SHP77 treated with DMSO at 0.1 percent for 48 hours (cell line): Measurements from ENCODE around the gene PKIG.
"Not testable (repeated sequence)": the region's sequence is repeated elsewhere in the genome, so short reads cannot be mapped to it uniquely, and the experiment has no call there.

ENCODE experiments used
- DNase-seq: peaks from one replicate; lab custom pipeline; 2025; lab: John Stamatoyannopoulos, UW

PKIG gene

GRCh38 chr20:44582311-44583025 lies at the start of gene PKIG:
TSS of gene PKIG (plus strand) at chr20:44582579. CDS start at chr20:44614557, 31,978 bp downstream.
- DNase-seq = no peak

GRCh38 chr20:44532981-44533331 lies 49.4 kb upstream of the PKIG start:
- no peak for DNase-seq

- no peak for DNase-seq
Measured at GRCh38 chr20:44533928-44534327, 48.5 kb upstream of the PKIG start.

- DNase-seq = no peak
Measured at GRCh38 chr20:44536175-44536574, 46.2 kb upstream of the PKIG start.

- DNase-seq = no peak
Measured at GRCh38 chr20:44537993-44538392, 44.4 kb upstream of the PKIG start.

- no peak for DNase-seq
Measured at GRCh38 chr20:44540834-44541233, 41.5 kb upstream of the PKIG start.

GRCh38 chr20:44541992-44542391 lies 40.4 kb upstream of the PKIG start:
- no peak for DNase-seq

GRCh38 chr20:44542890-44543289 lies 39.5 kb upstream of the PKIG start:
- no peak for DNase-seq

- DNase-seq = no peak
Measured at GRCh38 chr20:44543358-44543757, 39.0 kb upstream of the PKIG start.

- no peak for DNase-seq
Measured at GRCh38 chr20:44544263-44544662, 38.1 kb upstream of the PKIG start.

GRCh38 chr20:44547419-44547818 lies 35.0 kb upstream of the PKIG start:
- DNase-seq = no peak

- DNase-seq = no peak
Measured at GRCh38 chr20:44549123-44549522, 33.3 kb upstream of the PKIG start.

GRCh38 chr20:44552050-44552449 lies 30.3 kb upstream of the PKIG start:
- DNase-seq = no peak

- no peak for DNase-seq
Measured at GRCh38 chr20:44552568-44552949, 29.8 kb upstream of the PKIG start.

- DNase-seq = no peak
Measured at GRCh38 chr20:44552950-44553908, 29.1 kb upstream of the PKIG start.

- no peak for DNase-seq
Measured at GRCh38 chr20:44559302-44559701, 23.1 kb upstream of the PKIG start.

- DNase-seq = no peak
Measured at GRCh38 chr20:44560229-44560628, 22.1 kb upstream of the PKIG start.

GRCh38 chr20:44560818-44561217 lies 21.6 kb upstream of the PKIG start:
- DNase-seq = not testable (repeated sequence)

- no peak for DNase-seq
Measured at GRCh38 chr20:44561876-44562275, 20.5 kb upstream of the PKIG start.

- DNase-seq = no peak
Measured at GRCh38 chr20:44566018-44566417, 16.4 kb upstream of the PKIG start.

GRCh38 chr20:44566811-44567210 lies 15.6 kb upstream of the PKIG start:
- no peak for DNase-seq

GRCh38 chr20:44570367-44570766 lies 12.0 kb upstream of the PKIG start:
- DNase-seq = no peak

- DNase-seq = no peak
Measured at GRCh38 chr20:44571362-44571988, 10.9 kb upstream of the PKIG start.
